ENCODE results near the gene SREK1.

SREK1 gene

DNA sequence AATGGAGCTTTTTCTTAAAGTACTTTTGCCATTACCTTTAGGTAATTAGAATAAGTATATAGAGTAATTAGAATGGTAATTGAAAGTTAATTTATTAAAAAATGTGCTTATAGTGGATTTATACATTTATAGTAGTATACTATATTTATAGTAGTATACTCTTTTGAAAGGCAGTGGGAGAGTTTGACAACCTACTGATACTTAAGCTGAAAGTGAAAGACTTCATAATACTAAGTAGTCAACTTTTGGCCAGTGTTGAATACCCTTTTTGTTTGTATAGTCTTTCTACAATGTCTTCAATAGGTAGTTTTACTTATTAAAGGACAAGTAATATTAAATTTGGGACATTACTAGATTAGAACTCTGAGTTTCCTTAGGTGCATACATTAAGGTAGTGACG lies 12.9 kb downstream of the SREK1 start:
- no peak overlapping the region for H3K4me2 ChIP-seq (ENCODE audit: low read length)
- no peaks in the 10 kb centered on the region for H3K9me3 ChIP-seq (ENCODE audit: control insufficient read depth, low read length)
- no peak for TF ChIP-seq CTCF (IDR thresholded peaks at IDR 0.05)
- H3K4me3 ChIP-seq (ENCODE audit: low read depth, low read length), result no peak overlapping the region
- no peak overlapping the region for H3K9ac ChIP-seq
- no peak overlapping the region for H2AFZ ChIP-seq
- H3K27ac ChIP-seq, result no peak overlapping the region
- no peaks in the 10 kb centered on the region for H3K4me1 ChIP-seq
- no peaks in the 10 kb centered on the region for H3K27me3 ChIP-seq (ENCODE audit: control insufficient read depth, insufficient read depth, low read length)
- H3K79me2 ChIP-seq, result peaks cover 25% of the 10 kb centered on the region
- H3K36me3 ChIP-seq (ENCODE audit: control insufficient read depth, insufficient read depth, low read length), result no peaks in the 10 kb centered on the region

- no peaks in the 10 kb centered on the region for H3K36me3 ChIP-seq (ENCODE audit: control insufficient read depth, insufficient read depth, low read length)
- H3K27ac ChIP-seq, result no peak overlapping the region
- no peak for TF ChIP-seq CTCF (IDR thresholded peaks at IDR 0.05)
- H3K9me3 ChIP-seq (ENCODE audit: control insufficient read depth, low read length), result no peaks in the 10 kb centered on the region
- no peaks in the 10 kb centered on the region for H3K4me1 ChIP-seq
- H3K4me3 ChIP-seq (ENCODE audit: low read depth, low read length), result no peak overlapping the region
- no peak overlapping the region for H2AFZ ChIP-seq
- no peak overlapping the region for H3K9ac ChIP-seq
- no peak overlapping the region for H3K4me2 ChIP-seq (ENCODE audit: low read length)
- H3K27me3 ChIP-seq (ENCODE audit: control insufficient read depth, insufficient read depth, low read length), result no peaks in the 10 kb centered on the region
- H3K79me2 ChIP-seq, result peaks cover 10% of the 10 kb centered on the region
Observed at GRCh38 chr5:66161356-66161755, 17.3 kb downstream of the SREK1 start.

GRCh38 chr5:66164044-66164790 lies 20.1 kb downstream of the SREK1 start:
- Histone ChIP-seq H3K9me3 (ENCODE audit: control insufficient read depth, low read length) (no peaks in the 10 kb centered on the region), H3K9ac (no peak overlapping the region), H3K4me2 (ENCODE audit: low read length) (no peak overlapping the region), H3K27me3 (ENCODE audit: control insufficient read depth, insufficient read depth, low read length) (no peaks in the 10 kb centered on the region), H3K4me1 (no peaks in the 10 kb centered on the region), H3K27ac (no peak overlapping the region), H3K79me2 (peaks cover 10% of the 10 kb centered on the region), H2AFZ (no peak overlapping the region), H3K4me3 (ENCODE audit: low read depth, low read length) (no peak overlapping the region), H3K36me3 (ENCODE audit: control insufficient read depth, insufficient read depth, low read length) (no peaks in the 10 kb centered on the region)
- no peak for TF ChIP-seq CTCF (IDR thresholded peaks at IDR 0.05)

- no peak overlapping the region for H3K27ac ChIP-seq
- no peaks in the 10 kb centered on the region for H3K4me1 ChIP-seq
- H3K27me3 ChIP-seq (ENCODE audit: control insufficient read depth, insufficient read depth, low read length), result no peaks in the 10 kb centered on the region
- H3K36me3 ChIP-seq (ENCODE audit: control insufficient read depth, insufficient read depth, low read length), result no peaks in the 10 kb centered on the region
- H3K4me3 ChIP-seq (ENCODE audit: low read depth, low read length), result no peak overlapping the region
- TF ChIP-seq CTCF (IDR thresholded peaks at IDR 0.05), result no peak
- no peak overlapping the region for H3K9ac ChIP-seq
- no peak overlapping the region for H2AFZ ChIP-seq
- H3K9me3 ChIP-seq (ENCODE audit: control insufficient read depth, low read length), result no peaks in the 10 kb centered on the region
- H3K79me2 ChIP-seq, result no peaks in the 10 kb centered on the region
- H3K4me2 ChIP-seq (ENCODE audit: low read length), result no peak overlapping the region
Observed at GRCh38 chr5:66168226-66168625, 24.1 kb downstream of the SREK1 start.

DNA sequence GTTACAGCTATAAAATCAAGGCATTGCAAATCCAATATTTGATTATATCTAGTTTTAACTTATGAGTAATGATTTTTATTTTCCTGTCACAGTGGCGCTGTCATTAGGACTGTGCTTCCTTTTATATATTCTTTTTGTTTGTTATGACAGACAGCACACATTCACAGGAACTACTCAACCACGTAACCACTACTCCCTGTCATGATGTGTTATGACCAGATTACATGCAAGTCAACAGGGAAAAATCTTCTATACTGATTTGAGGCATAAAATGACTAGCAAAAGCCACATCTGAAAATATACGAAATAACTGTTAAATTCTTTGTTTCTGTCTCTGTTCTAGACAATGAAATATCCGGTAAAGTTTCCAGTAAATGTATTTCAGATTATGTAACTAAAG lies 25.4 kb downstream of the SREK1 start:
- no peak overlapping the region for H3K4me2 ChIP-seq (ENCODE audit: low read length)
- TF ChIP-seq CTCF (IDR thresholded peaks at IDR 0.05), result no peak
- no peak overlapping the region for H3K27ac ChIP-seq
- H3K79me2 ChIP-seq, result peaks cover 2% of the 10 kb centered on the region
- no peak overlapping the region for H2AFZ ChIP-seq
- no peaks in the 10 kb centered on the region for H3K27me3 ChIP-seq (ENCODE audit: control insufficient read depth, insufficient read depth, low read length)
- no peaks in the 10 kb centered on the region for H3K4me1 ChIP-seq
- no peaks in the 10 kb centered on the region for H3K9me3 ChIP-seq (ENCODE audit: control insufficient read depth, low read length)
- H3K9ac ChIP-seq, result no peak overlapping the region
- H3K36me3 ChIP-seq (ENCODE audit: control insufficient read depth, insufficient read depth, low read length), result no peaks in the 10 kb centered on the region
- H3K4me3 ChIP-seq (ENCODE audit: low read depth, low read length), result no peak overlapping the region

All from parathyroid adenoma (tissue), 2 donors.